B cell (primary cell): ENCODE results near the gene ZBTB8A. TPM values are rescaled to one million over a fixed set of nuclear protein-coding genes. Genes with fewer than 3 reads are reported as not detected.

Experiments used
- ATAC-seq: fragments of 200-7000 bp; cut with Tn5 transposase; one replicate; pipeline ENCODE4 v1.10.0; 2021; ENCODE audit warnings: low read depth, mild to moderate bottlenecking, moderate number of reproducible peaks, moderate library complexity
- CTCF ChIA-PET: fragments of 350-600 bp; sonication (Branson Sonifier 250); formaldehyde crosslinking; loops from one replicate; lab custom pipeline; 2021; ENCODE audit warnings: antibody characterized with exemption, inconsistent platforms; lab: Charles Lee
- POLR2A ChIA-PET: fragments of 350-600 bp; sonication (Branson Sonifier 250); formaldehyde crosslinking; loops from one replicate; lab custom pipeline; 2021; ENCODE audit warnings: antibody characterized with exemption; lab: Charles Lee
- DNase-seq: peaks from one replicate; pipeline ENCODE4 v3.0.0; 2013
- H2AFZ ChIP-seq: 2 replicates; pipeline ENCODE4 v1.6.1; 2012; ENCODE audit warnings: mild to moderate bottlenecking, low read depth, low read length; ENCODE audit not compliant: insufficient read depth, poor library complexity, severe bottlenecking
- H3K27ac ChIP-seq, 2 donors: 1 replicate in 1 of 2; 2 replicates in 1 of 2; pipeline ENCODE4 v1.5.1; 2012 to 2013; ENCODE audit warnings: low read length in 2 of 2, mild to moderate bottlenecking in 2 of 2, moderate library complexity in 1 of 2
- H3K27me3 ChIP-seq, 4 experiments: fragments of 200-600 bp in 1 of 4; sonication (generic) in 1 of 4; replicated peaks in 1 of 4; 1 replicate in 2 of 4; 2 replicates in 2 of 4; pipeline versions ENCODE4 v1.6.1 to v1.7.0; 2013 to 2016; ENCODE audit warnings: low read length in 3 of 4, mild to moderate bottlenecking in 2 of 4, mixed read lengths in 1 of 4, moderate library complexity in 1 of 4; ENCODE audit not compliant: insufficient read depth in 4 of 4, control insufficient read depth in 3 of 4; ENCODE audit errors: control extremely low read depth in 1 of 4
- H3K36me3 ChIP-seq, 2 experiments: replicated peaks in 1 of 2; 1 replicate in 1 of 2; 2 replicates in 1 of 2; pipeline versions ENCODE4 v1.6.1 to v1.7.1; 2013; ENCODE audit warnings: low read length in 1 of 2; ENCODE audit not compliant: insufficient read depth in 2 of 2, control insufficient read depth in 1 of 2; ENCODE audit errors: control extremely low read depth in 1 of 2, extremely low read depth in 1 of 2
- H3K4me1 ChIP-seq, 2 donors: fragments of 200-600 bp in 1 of 2; sonication (generic) in 1 of 2; 1 replicate in 1 of 2; 2 replicates in 1 of 2; pipeline versions ENCODE4 v1.5.1 to v1.6.1; 2013 to 2017; ENCODE audit warnings: low read length in 2 of 2; ENCODE audit not compliant: control insufficient read depth in 2 of 2, insufficient read depth in 2 of 2
- H3K4me2 ChIP-seq: replicated peaks from 2 replicates; pipeline ENCODE3; 2012; ENCODE audit warnings: mild to moderate bottlenecking, low read depth, low read length; ENCODE audit not compliant: poor library complexity, severe bottlenecking
- H3K4me3 ChIP-seq, 5 experiments: fragments of 200-600 bp in 1 of 5; sonication (generic) in 1 of 5; 1 replicate in 3 of 5; 2 replicates in 2 of 5; pipeline versions ENCODE4 v1.5.1 to v1.7.0; 2011 to 2016; ENCODE audit warnings: low read length in 4 of 5, mild to moderate bottlenecking in 4 of 5, low read depth in 2 of 5, control low read depth in 1 of 5, moderate library complexity in 1 of 5; ENCODE audit not compliant: insufficient read depth in 1 of 5; ENCODE audit errors: control extremely low read depth in 1 of 5, extremely low read depth in 1 of 5
- H3K79me2 ChIP-seq: fragments of 200-600 bp; sonication (generic); one replicate; pipeline ENCODE4 v1.6.0; 2016; ENCODE audit warnings: low read length; ENCODE audit not compliant: control insufficient read depth, insufficient read depth
- H3K9ac ChIP-seq: fragments of 200-600 bp; sonication (generic); 2 replicates; pipeline ENCODE4 v1.6.1; 2017; ENCODE audit warnings: mild to moderate bottlenecking, low read length, moderate library complexity
- H3K9me3 ChIP-seq, 3 donors: one replicate each; pipeline versions ENCODE4 v1.6.1 to v1.7.1; 2013; ENCODE audit warnings: low read length in 2 of 3; ENCODE audit not compliant: control insufficient read depth in 2 of 3, insufficient read depth in 1 of 3; ENCODE audit errors: control extremely low read depth in 1 of 3
- H4K20me1 ChIP-seq: 2 replicates; pipeline ENCODE4 v1.6.0; 2012; ENCODE audit warnings: mild to moderate bottlenecking, low read length; ENCODE audit not compliant: insufficient read depth, control insufficient read depth, poor library complexity, severe bottlenecking
- H3K27ac Mint-ChIP-seq: one replicate; pipeline ENCODE4 v1.8.0; 2021; ENCODE audit warnings: mixed read lengths
- H3K27me3 Mint-ChIP-seq: one replicate; pipeline ENCODE4 v1.8.0; 2021; ENCODE audit warnings: mixed read lengths
- H3K4me1 Mint-ChIP-seq: one replicate; pipeline ENCODE4 v1.8.0; 2021; ENCODE audit warnings: mixed read lengths
- H3K4me3 Mint-ChIP-seq: one replicate; pipeline ENCODE4 v1.8.0; 2021; ENCODE audit warnings: mixed read lengths
- H3K9me3 Mint-ChIP-seq: one replicate; pipeline ENCODE4 v1.8.0; 2022; ENCODE audit warnings: mixed read lengths; ENCODE audit not compliant: insufficient read depth
- EZH2 ChIP-seq: IDR thresholded peaks from 2 replicates; pipeline ENCODE4 v1.6.1; 2012; ENCODE audit warnings: borderline replicate concordance, low read depth, mild to moderate bottlenecking, moderate library complexity, low read length; ENCODE audit not compliant: insufficient read depth, poor library complexity, severe bottlenecking
- WGBS: methylation state at CpG from one replicate; pipeline ENCODE4 v1.1.5; 2013; ENCODE audit warnings: missing lambda C conversion rate; ENCODE audit not compliant: insufficient coverage; 5-methylcytosine and 5-hydroxymethylcytosine counted together
- intact Hi-C: fragments of 100-400 bp; cut with micrococcal nuclease; formaldehyde crosslinking; loops from one replicate; pipeline ENCODE4 v1.10.0; 2022
- polyA plus RNA-seq: library from polyadenylated mRNA; depleted of rRNA; stranded (reverse); fragments of >200 nt; gene quantifications from 2 replicates; pipeline ENCODE4 v1.2.3, GENCODE V29; 2012
- total RNA-seq, 2 donors: library from RNA; stranded (reverse); fragments of 120-200 nt in 1 of 2; gene quantifications; 1 replicate in 1 of 2; 2 replicates in 1 of 2; pipeline versions ENCODE4 v1.2.3 to v1.2.4, GENCODE V29; 2013 to 2022
- TF ChIP-seq, protein P1 (sequence below): fragments of 200-600 bp; IDR thresholded peaks from one replicate; pipeline ENCODE4 v1.8.0; 2022; ENCODE audit warnings: antibody characterized with exemption, mild to moderate bottlenecking

Gene ZBTB8A
- total and polyA plus RNA-seq, 2 donors (not counting 1 experiment from before 2014, with no cell fraction given) = 0.04 to 0.17 TPM

DNA sequence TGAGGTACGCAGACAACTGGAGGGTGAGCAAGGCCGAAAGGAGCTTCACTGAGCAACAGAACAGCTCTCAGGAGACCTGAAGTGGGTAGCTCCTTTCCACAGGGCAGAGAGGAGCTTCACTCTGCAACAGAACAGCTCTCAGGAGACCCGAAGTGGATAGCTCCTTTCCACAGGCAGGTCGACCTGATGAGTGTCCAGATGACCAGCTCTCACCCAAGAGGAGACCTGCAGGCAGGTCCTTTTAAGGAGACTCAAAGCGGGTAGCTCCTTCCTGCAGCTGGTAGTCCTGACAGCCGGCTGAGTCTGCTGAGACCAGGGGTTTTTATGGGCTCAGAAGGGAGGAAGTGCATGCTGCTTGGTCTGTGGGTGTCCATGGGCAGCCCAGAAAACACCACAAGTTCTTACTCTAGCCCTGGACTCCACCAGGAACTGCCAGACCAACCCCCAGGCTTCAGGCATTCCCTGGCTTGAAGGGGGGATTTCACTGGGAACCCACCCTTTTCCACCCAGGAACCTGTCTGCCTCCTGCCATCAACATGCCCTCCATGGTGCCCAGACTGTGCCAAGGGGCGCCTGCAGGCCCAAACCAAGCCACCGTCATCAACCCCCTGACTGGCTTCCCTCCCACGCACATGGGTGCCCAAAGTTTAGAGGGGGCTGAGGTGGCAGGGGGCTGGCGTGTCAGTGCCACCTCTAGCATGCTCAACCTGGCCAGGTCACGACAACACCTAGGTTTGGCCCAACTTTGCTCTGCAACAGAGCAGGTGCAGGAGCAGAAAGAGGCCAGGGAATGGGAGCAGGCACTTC is 67.5 kb downstream of the ZBTB8A start:
- H3K9me3 Mint-ChIP-seq = no peaks in the 10 kb centered on the region
- Histone ChIP-seq H2AFZ (no peak overlapping the region), H3K27ac (no peak overlapping the region), H4K20me1 (no peaks in the 10 kb centered on the region), H3K27me3 (peaks cover 0 to under 1% (median 0%) of the 10 kb centered on the region in 4 experiments), H3K9ac (no peak overlapping the region), H3K4me3 (no peak overlapping the region), H3K4me1 (peaks cover 0 to 1% of the 10 kb centered on the region in 2 donors), H3K79me2 (no peaks in the 10 kb centered on the region), H3K9me3 (no peaks in the 10 kb centered on the region), H3K36me3 (no peaks in the 10 kb centered on the region), H3K4me2 (no peak overlapping the region)
- H3K27me3 Mint-ChIP-seq = no peaks in the 10 kb centered on the region
- intact Hi-C loops = no loop called here
- no peak for DNase-seq
- 86% methylated on average over 9 of the region's 11 CpGs for WGBS
- ATAC-seq = no peak
- H3K4me1 Mint-ChIP-seq = no peaks in the 10 kb centered on the region
- ChIA-PET POLR2A (no interaction called here), CTCF (interaction anchor here (0.6 kb wide), 1 partner anchor 49 kb away, joined by 3 read pairs; no protein-coding TSS in a partner anchor)
- no peak overlapping the region for H3K4me3 Mint-ChIP-seq
- no peak overlapping the region for H3K27ac Mint-ChIP-seq
- TF ChIP-seq, protein P1, sequence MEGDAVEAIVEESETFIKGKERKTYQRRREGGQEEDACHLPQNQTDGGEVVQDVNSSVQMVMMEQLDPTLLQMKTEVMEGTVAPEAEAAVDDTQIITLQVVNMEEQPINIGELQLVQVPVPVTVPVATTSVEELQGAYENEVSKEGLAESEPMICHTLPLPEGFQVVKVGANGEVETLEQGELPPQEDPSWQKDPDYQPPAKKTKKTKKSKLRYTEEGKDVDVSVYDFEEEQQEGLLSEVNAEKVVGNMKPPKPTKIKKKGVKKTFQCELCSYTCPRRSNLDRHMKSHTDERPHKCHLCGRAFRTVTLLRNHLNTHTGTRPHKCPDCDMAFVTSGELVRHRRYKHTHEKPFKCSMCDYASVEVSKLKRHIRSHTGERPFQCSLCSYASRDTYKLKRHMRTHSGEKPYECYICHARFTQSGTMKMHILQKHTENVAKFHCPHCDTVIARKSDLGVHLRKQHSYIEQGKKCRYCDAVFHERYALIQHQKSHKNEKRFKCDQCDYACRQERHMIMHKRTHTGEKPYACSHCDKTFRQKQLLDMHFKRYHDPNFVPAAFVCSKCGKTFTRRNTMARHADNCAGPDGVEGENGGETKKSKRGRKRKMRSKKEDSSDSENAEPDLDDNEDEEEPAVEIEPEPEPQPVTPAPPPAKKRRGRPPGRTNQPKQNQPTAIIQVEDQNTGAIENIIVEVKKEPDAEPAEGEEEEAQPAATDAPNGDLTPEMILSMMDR = no peak
- no peak for TF ChIP-seq EZH2

- DNase-seq (no peak), ATAC-seq (no peak)
- ChIA-PET POLR2A (no interaction called here), CTCF (no interaction called here)
- intact Hi-C loops = no loop called here
- H2AFZ ChIP-seq = no peak overlapping the region
- no peaks in the 10 kb centered on the region for H3K36me3 ChIP-seq
- Mint-ChIP-seq H3K27ac (no peak overlapping the region), H3K27me3 (no peaks in the 10 kb centered on the region), H3K9me3 (no peaks in the 10 kb centered on the region), H3K4me3 (no peak overlapping the region), H3K4me1 (peaks cover 12% of the 10 kb centered on the region)
- no peaks in the 10 kb centered on the region for H4K20me1 ChIP-seq
- H3K4me2 ChIP-seq = no peak overlapping the region
- no peak for TF ChIP-seq EZH2
- TF ChIP-seq, protein P1 = no peak
- no peak overlapping the region for H3K4me3 ChIP-seq
- no peaks in the 10 kb centered on the region for H3K79me2 ChIP-seq
- no peak overlapping the region for H3K9ac ChIP-seq
- H3K4me1 ChIP-seq = peaks cover 9 to 12% of the 10 kb centered on the region in 2 donors
- no peak overlapping the region for H3K27ac ChIP-seq
- peaks cover 0 to 3% (median 0%) of the 10 kb centered on the region in 3 donors for H3K9me3 ChIP-seq
- WGBS = no CpG with 5 or more reads among the region's 4 CpGs
- peaks cover 0 to 6% (median 0%) of the 10 kb centered on the region in 4 experiments for H3K27me3 ChIP-seq
Measured at GRCh38 chr1:32609180-32609579, 70.0 kb downstream of the ZBTB8A start.
